RCC 7860 (cell line): ENCODE results near the gene SLC38A6.
"Not testable (repeated sequence)": the region's sequence is repeated elsewhere in the genome, so short reads cannot be mapped to it uniquely, and the experiment has no call there.

Experiments used
- DNase-seq: peaks from one replicate; pipeline ENCODE4 v3.0.0-alpha.2; 2015; ENCODE audit warnings: low spot score
- FAIRE-seq: peaks from 2 replicates; lab custom pipeline; 2012; peaks lifted over from hg19 to GRCh38; lab: Jason Lieb, UNC

SLC38A6 gene

GRCh38 chr14:61048640-61049039, 67.6 kb downstream of the SLC38A6 start:
- DNase-seq (no peak), FAIRE-seq (no peak)

DNA sequence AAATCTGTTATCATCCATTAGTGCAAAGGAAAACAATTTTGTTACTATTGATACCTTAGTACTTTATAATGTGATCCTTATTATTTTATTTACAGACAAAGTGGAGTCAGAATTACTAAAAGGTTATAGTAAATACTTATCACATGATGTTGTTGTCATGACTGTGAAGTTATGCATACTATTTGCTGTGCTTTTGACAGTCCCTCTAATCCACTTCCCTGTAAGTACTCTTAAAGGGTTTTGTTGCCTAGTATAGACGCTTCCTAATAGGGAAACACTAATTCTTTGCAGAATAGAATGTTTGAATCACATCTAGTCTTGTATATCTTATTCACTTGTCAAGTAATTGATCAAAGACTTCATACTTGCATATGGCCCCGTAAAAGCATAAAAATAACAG, 69.4 kb downstream of the SLC38A6 start:
- FAIRE-seq = no peak
- DNase-seq = no peak

GRCh38 chr14:61051051-61051450, 70.0 kb downstream of the SLC38A6 start:
- DNase-seq (no peak), FAIRE-seq (no peak)

- FAIRE-seq (no peak), DNase-seq (no peak)
Measured at GRCh38 chr14:61051621-61052020, 70.6 kb downstream of the SLC38A6 start.

DNA sequence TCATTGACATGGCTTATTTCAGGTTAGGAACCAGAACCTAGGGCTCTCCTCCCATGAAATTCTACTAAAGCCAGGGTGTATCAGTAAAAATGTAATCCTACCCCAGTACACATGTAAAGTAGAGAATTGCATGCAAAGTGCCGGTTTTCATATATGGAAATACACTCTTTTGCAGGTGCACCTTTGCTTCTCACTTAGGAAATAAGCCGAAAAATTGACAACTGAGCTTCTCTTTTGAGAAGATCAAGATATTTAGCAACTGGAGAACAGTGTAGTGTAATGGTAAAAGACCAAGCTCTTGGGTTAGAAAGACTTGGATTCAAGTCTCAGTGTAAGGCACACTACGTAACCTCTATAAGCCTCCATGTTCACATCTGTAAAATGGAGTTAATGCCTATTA, 82.4 kb downstream of the SLC38A6 start:
- no peak for FAIRE-seq

GRCh38 chr14:61064210-61064609, 83.2 kb downstream of the SLC38A6 start:
- DNase-seq (no peak), FAIRE-seq (no peak)

More for the DNA sequence above, 82.4 kb downstream of the SLC38A6 start:
- DNase-seq = no peak

- no peak for DNase-seq
- FAIRE-seq = no peak
Measured at GRCh38 chr14:61064856-61065255, 83.8 kb downstream of the SLC38A6 start.

- DNase-seq = no peak
Measured at GRCh38 chr14:61065656-61066055, 84.6 kb downstream of the SLC38A6 start.

GRCh38 chr14:61072442-61072841, 91.4 kb downstream of the SLC38A6 start:
- FAIRE-seq, DNase-seq: not testable (repeated sequence)

More at GRCh38 chr14:61065656-61066055, 84.6 kb downstream of the SLC38A6 start:
- no peak for FAIRE-seq

- DNase-seq = no peak
- FAIRE-seq = no peak
Measured at GRCh38 chr14:61074852-61075251, 93.8 kb downstream of the SLC38A6 start.

GRCh38 chr14:61076556-61076955, 95.5 kb downstream of the SLC38A6 start:
- DNase-seq (no peak), FAIRE-seq (no peak)

GRCh38 chr14:61077437-61077836, 96.4 kb downstream of the SLC38A6 start:
- FAIRE-seq (no peak), DNase-seq (no peak)

- FAIRE-seq (no peak), DNase-seq (no peak)
Measured at GRCh38 chr14:61077951-61078720, 97.1 kb downstream of the SLC38A6 start.

DNA sequence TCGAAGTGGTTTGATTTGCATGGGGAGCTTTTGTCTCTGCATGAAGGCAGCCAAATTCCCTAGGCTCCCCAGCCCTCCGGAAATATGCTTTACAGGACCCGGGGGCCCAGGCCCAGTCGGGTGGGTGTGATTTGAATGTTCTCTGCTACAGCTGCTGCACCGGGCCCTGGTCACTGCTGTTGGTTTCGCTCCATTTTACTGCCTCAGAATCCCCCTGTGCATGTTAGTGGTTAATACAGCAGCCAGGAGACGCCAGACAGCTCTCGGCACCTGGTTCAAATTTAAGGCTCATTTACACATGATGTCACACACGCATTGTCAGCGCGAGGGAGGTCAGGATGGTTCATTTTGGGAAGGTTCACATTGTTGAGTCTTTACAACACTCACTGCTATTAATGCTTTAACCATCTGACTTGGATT, 99.6 kb downstream of the SLC38A6 start:
- no peak for DNase-seq
- no peak for FAIRE-seq

GRCh38 chr14:61088081-61088480, 107.0 kb downstream of the SLC38A6 start:
- FAIRE-seq (no peak), DNase-seq (no peak)

DNA sequence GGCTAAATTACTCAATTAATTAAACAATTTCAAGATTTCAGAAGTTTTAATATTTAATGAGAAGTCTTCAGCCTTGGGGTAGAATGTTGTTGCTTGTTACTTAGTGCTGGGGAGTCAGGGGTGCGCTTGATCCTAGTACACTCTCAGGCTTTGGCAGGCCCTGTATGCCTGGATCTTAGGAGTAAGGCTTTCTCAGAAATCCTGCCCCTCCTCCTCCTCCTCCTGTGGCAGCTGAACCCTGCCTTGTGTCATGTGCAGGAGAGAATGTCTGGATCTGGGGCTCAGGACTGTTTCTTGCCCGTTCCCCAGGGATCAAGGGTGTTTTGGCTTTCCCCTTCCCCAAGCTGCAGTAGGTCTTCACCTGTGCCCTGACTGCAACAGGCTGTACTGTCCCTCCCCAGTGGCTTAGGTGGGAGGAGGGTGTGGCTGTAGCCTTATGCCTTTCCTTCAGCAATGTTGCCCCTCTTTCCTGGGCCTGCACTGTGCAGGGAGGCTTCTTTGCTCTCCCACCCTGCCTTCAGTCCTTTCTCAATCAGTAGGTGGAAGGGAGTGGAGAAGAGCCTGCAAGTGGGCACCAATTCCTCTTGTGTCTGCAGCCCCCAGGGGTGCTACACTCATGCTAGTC, 108.2 kb downstream of the SLC38A6 start:
- FAIRE-seq (no peak), DNase-seq (no peak)

DNA sequence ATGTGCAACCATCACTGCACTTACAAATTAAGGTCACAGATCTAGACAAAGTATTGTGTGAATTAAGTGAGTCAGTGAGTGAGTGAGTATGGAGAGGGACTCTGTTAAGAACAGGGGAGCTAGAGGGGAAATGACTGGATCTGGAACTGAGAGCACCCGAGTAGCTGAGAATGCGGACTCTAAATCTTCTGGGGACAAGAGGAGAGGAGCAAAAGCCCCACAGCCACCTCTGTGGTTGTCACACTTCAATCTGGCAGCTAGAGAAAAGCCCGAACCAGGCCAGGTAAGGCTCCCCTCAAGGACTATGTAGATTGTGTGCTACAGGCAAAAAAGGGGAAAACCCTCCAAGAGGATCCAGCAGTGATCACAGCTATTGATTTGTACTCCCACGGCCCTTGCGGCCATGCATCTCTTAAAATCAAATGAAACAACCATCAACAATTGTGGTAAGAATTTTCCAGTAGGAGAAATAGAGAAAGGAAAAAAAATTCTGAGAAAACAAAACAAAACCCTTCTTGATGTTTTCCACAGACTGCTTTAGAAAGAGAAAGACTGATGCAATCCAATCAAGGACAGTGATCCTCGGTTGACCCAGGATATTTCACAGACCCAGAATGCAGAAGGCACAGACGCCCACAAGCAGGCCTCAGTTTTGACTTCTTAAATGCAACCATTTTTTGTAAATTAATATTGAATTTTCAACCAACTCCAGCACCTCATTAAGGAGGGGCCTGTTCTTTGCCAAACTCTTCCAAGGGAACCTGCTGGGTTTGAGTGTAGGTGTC, 109.6 kb downstream of the SLC38A6 start:
- FAIRE-seq (no peak), DNase-seq (no peak)

DNA sequence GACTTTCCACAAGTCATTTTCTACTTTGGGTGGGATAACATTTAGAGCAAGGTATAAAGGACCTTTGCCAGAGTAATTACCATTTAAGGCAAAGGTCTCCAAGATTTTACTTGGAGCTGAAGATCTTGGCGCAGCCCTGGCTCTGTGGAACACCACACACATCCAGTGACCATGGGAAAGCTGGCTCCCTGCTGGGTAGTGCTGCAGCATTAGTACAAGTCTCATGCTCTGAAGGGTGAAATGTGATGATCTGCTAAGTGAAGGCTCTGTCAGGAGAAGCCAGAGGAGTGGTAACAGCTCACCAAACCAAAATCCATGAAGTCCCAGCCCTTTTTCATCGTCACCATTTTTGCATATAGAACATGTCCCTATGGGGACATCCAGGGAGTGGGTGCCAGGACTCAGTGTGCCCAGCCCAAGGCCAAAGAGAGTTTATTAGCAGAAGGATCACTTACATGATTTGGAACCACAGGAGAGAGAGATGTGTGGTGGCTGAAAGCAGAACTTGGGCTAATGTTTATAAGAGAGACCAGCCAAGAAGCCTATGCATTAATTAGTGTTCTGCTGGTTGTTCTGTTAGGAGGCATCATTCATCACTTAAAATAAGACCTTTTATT, 110.7 kb downstream of the SLC38A6 start:
- FAIRE-seq = no peak

DNA sequence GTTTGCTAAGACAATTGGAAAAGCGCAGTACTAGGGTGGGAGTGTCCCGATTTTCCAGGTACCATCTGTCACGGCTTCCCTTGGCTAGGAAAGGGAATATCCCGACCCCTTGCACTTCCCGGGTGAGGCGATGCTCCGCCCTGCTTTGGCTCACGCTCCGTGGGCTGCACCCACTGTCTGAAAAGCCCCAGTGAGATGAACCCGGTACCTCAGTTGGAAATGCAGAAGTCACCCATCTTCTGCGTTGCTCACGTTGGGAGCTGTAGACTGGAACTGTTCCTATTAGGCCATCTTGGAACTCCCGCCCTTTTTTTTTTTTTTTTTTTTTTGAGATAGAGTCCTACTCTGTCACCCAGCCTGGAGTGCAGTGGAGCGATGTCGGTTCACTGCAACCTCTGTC, 117.1 kb downstream of the SLC38A6 start:
- not testable (repeated sequence) for DNase-seq, FAIRE-seq

More for the DNA sequence above, 110.7 kb downstream of the SLC38A6 start:
- DNase-seq = no peak

GRCh38 chr14:61098721-61099120, 117.7 kb downstream of the SLC38A6 start:
- FAIRE-seq (no peak), DNase-seq (no peak)

GRCh38 chr14:61099216-61099835, 118.3 kb downstream of the SLC38A6 start:
- no peak for DNase-seq

More at GRCh38 chr14:61099216-61099835, 118.3 kb downstream of the SLC38A6 start:
- FAIRE-seq = no peak
